ENCODE measurements around the gene ATRNL1.
"Not testable (repeated sequence)": the region's sequence is repeated elsewhere in the genome, so short reads cannot be mapped to it uniquely, and the experiment has no call there.

ATRNL1 gene

DNA sequence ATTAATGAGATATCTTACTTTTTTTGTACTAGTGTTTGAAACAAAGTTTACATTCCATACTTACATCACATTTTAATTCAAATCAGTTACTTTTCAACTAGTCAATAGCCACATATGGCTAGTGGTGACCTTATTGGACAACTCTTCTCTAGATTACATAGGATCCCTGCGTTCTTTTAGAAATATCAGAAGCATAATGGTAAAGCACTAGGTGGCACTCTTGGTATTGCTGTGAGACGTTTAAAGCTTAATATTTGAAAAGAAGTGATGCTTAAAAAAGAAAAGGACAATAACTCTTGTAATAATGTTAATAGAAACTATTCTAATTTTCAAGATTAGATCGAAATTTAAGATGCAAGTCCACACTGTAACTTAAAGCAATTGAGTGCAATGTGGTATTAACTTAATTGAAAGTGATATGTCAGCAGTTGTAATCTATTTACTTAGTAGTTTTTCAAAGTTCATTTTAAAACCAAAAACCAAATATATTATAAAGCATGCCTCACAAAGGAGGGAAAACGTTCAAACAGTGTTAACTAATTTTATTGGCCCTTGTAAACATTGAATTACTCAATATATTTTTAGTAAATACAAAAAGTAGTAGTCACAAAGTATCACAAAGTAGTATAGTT lies 339.1 kb downstream of the ATRNL1 start:
- DNase-seq, result peak; percentile 6

- DNase-seq, result no peak
Measured at GRCh38 chr10:115436999-115437398, 343.8 kb downstream of the ATRNL1 start.

DNA sequence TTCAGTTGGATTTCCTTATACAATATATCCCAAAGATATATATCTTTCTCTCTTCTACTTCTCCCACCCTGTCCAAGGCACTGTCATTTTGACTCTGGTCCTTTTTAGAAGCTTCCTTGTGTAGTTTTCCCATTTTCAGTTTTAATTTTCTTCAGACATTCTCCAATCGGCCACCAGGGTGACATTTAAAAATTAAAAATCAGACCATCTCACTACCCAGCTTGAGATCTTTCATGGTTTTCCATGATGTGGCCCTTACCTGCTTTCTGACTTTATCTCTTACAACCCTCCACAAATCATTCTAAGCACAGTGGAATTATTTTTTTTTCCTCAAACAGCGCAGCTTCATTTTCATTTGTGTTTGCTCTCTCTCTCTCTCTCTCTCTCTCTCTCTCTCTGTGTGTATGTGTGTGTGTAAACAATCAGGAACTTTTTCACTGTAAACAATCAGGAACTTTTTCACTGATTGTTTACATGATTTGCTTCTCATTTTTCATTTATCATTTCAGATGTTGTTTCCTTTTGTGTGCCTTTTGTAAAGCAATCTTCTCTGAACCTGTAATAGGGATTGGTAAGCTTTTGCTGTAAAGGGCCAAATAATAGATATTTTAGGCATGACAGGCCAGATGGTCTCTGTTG lies 348.9 kb downstream of the ATRNL1 start:
- no peak for DNase-seq

- no peak for DNase-seq
Measured at GRCh38 chr10:115456812-115457211, 363.6 kb downstream of the ATRNL1 start.

DNA sequence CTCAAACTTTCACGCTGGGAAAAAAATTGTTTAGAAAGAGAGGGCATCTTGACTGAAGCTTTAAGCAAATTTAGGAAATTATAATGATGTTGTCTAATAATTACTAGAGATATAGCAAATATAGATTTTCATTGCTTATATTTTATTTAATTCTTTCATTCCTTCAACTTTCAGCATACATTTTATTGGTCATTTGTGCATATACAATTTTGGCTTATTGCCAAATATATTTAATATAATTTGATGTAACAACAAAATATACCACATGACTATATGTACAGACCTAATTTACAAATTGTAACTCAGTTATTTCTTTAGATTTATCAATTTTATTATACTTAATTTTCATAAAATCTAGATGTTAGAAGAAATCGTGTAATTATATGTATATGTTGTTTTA lies 390.1 kb downstream of the ATRNL1 start:
- DNase-seq, result no peak

DNA sequence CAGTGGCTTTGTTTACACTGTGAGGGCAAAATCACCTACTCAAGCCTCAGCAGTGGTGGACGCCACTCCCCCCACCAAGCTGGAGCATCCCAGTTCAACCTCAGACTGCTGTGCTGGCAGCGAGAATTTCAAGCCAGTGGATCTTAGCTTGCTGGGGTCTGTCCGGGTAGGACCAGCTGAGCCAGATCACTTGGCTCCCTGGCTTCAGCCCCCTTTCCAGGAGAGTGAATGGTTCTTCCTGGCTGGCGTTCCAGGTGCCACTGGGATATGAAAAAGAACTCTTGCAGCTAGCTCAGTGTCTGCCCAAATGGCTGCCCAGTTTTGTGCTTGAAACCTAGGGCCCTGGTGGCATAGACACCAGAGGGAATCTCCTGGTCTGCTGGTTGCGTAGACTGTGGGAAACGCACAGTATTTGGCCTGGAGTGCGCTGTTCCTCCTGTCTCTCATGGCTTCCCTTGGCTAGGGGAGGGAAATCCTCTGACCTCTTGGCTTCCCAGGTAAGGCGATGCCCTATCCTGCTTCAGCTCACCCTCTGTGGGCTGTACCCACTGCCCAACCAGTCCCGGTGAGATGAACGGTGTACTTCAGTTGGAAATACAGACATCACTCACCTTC lies 398.5 kb downstream of the ATRNL1 start:
- no peak for DNase-seq

- no peak for DNase-seq
Measured at GRCh38 chr10:115503546-115503945, 410.4 kb downstream of the ATRNL1 start.

- DNase-seq, result no peak
Measured at GRCh38 chr10:115514895-115515294, 421.7 kb downstream of the ATRNL1 start.

GRCh38 chr10:115525141-115525540 lies 432.0 kb downstream of the ATRNL1 start:
- DNase-seq, result no peak

DNA sequence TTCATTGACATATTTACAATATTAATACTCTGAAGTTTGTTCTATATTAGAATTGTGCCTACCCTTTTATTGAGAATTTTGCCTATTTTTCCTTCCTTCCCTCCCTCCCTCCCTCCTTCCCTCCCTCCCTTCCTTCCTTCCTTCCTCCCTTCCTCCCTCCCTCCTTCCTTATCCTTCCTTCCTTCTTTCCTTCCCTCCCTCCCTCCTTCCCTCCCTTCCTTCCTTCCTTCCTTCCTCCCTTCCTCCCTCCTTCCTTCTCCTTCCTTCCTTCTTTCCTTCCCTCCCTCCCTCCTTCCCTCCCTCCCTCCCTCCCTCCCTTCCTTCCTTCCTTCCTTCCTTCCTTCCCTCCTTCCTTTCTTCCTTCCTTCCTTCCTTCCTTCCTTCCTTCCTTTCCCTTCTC lies 434.5 kb downstream of the ATRNL1 start:
- not testable (repeated sequence) for DNase-seq

DNA sequence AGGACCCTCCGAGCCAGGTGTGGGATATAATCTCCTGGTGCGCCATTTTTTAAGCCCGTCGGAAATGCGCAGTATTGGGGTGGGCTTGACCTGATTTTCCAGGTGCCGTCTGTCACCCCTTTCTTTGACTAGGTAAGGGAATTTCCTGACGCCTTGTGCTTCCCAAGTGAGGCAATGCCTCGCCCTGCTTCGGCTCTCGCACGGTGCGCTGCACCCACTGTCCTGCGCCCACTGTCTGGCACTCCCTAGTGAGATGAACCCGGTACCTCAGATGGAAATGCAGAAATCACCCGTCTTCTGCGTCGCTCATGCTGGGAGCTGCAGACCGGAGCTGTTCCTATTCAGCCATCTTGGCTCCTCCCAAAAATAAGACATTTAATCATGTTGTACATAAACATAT lies 443.2 kb downstream of the ATRNL1 start:
- DNase-seq, result not testable (repeated sequence)

DNA sequence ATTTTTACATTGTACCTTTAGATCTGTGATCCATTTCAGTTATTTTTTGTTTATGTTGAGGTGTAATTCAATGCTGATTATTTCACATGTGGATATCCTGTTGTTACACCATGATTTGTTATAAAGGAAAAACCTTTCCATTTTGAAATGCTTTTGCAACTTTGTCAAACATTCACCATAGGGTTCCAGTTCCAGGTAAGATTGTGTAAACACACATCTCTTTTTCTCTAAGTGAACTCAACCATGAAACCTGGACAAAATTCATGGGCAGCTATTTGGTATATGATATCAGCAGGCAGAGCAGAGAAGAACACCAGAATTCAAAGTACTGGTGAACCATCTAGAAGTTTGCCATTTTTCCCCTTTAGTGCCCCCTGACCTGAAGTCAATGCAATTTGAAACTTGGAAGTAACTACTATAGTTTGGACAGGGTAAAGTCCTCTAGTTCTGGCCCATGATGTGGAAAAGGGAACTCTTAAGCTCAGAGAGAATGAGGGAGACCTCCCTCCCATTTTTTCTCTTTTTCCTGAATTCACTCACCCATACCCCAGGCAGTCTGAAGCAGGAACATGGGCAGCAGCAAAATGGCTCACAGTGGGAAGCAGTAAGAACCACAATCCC lies 446.1 kb downstream of the ATRNL1 start:
- no peak for DNase-seq

DNA sequence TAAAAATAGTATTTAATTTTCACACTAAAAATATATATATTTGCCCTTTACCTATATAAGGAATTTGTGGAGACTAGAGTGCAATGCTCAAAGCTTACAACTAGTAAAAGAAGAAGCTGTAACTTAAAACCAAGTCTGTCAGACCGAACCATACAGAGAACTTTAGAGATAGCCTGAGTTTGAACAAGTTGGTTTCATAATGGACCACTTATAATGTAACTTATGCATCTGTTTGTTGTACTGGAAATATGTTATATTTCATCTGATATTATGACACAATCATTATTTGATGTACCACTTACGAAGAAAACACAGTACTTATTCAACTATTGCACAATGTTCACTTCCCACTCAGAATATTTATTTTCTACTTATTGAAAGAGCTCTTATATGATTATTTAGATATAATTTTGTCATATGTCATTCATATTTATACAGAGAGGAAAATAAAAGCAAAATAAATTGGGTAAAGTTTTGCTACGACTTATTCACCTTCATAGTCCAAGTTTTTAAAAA lies 462.8 kb downstream of the ATRNL1 start:
- no peak for DNase-seq

DNA sequence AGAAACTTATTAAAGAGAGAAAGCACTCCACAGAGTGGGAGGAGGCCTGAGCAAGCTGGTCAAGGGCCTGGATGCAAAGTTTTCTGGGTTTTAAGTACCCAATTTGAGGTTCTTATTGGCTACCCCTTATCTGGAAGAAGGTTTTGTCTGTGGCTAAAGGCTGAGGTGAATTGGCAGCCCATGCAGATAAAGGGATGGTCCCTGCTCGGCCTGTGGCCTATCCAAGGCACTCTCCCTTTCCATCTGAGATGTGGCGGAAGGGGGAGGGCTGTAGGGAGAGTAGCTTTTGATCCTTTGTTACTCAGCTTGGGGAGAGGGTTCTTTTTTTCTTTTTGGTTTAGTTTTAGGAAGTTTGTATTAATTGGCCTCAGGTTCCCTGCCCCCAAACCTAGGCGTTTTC lies 465.1 kb downstream of the ATRNL1 start:
- DNase-seq, result no peak

- peak; percentile 14 for DNase-seq
Measured at GRCh38 chr10:115566867-115567266, 473.7 kb downstream of the ATRNL1 start.

DNA sequence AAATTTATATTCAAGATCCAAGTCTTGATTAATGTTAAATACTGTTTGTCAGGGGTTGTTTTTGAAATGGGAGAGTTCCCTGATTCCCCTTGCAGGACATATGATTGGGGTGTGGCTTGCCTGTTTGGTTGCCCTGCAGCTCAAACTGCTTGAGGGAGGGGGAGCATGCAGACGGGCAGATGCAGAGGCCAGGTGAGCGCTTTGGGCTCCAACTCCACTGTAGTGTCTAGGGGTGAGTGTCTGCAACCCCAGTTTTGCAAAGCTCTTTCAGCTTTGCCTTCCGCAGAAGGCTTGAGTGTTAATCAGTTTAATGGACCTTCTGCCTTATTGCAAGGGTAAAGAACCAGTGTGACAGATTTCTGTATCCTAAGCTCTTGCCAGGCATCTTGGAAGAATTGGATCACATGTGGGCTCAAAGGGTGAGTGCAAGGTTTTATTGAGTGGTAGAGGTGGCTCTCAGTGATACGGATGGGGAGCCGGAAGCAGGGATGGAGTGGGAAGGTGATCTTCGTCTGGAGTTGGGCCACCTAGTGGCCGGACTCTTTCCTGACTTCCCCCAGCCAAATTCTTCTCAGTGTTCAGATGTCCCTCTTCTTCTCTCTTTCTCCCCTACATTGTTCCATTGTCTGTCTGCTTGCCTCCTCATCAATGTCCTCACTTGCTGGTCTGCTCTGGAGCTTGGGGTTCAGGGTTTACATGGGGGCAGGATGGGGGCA lies 479.7 kb downstream of the ATRNL1 start:
- DNase-seq, result no peak

- DNase-seq, result no peak
Measured at GRCh38 chr10:115580239-115580638, 487.1 kb downstream of the ATRNL1 start.

DNA sequence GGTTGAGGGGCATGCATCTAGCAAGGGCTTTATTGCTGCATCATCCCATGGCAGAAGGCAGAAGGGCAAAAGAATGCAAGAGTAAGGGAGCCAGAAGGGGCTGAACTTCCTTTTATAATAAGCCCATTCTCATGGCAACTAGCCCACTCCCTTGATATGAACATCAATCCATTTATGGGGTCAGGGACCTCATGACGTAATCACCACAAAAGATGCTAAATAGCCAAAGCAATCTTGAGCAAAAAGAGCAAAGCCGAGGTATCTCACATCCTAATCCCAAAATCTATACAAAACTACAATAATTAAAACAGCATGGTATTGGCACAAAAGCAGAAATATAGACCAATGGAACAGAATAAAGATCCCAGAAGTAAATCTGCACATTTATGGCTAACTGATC lies 499.9 kb downstream of the ATRNL1 start:
- no peak for DNase-seq

- no peak for DNase-seq
Measured at GRCh38 chr10:115604627-115605026, 511.5 kb downstream of the ATRNL1 start.

- no peak for DNase-seq
Measured at GRCh38 chr10:115606086-115606485, 512.9 kb downstream of the ATRNL1 start.

GRCh38 chr10:115606741-115607140 lies 513.6 kb downstream of the ATRNL1 start:
- no peak for DNase-seq

DNA sequence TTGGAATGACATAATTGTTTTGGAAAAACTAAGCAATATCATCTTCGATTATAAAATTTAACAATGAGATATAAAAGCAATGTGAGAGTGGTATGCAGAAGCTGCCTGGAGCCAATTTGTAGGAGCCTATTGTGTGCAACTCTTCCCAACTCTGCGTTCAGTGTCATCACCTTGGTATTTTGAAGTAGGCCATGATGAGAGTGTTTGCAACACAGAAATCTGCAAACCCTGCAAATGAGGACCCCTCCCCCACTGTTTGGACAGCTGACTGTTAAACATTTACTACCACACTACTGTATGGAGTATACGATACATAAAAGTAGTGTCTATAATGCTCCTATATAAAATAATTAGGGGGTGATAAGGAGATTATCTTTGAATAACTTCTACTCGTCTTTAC lies 531.3 kb downstream of the ATRNL1 start:
- no peak for DNase-seq

DNA sequence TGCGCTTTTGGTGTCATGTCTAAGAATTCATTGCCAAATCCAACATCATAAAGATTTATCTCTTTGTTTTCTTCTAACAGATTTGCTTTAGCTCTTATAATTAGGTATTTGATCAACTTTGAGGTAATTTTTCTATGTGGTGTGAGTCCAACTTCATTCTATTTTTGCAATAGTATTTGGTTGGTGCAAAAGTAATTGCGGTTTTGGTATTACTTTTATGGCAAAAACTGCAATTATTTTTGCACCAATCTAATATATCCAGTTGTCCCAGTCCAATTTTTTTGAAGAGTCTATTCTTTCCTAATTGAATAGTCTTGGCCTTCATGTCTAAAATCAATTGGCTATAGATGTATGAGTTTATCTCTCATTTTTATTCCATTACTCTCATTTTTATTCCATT lies 535.5 kb downstream of the ATRNL1 start:
- no peak for DNase-seq
